Cardiac muscle cell (in vitro differentiated cells and primary cell): ENCODE measurements around the gene ALDH3A2. TPM values are rescaled to one million over a fixed set of nuclear protein-coding genes. Genes with fewer than 3 reads are reported as not detected.
A peak's percentile ranks its signal among the peaks of the same experiment; 100 is the strongest.
"Not testable (repeated sequence)": the region's sequence is repeated elsewhere in the genome, so short reads cannot be mapped to it uniquely, and the experiment has no call there.

Experiments used
- DNase-seq, 2 donors: peaks; one replicate each; pipeline versions ENCODE4 v3.0.0 to v3.0.0-alpha.2; 2010 to 2017; ENCODE audit warnings: low read depth in 1 of 2, low spot score in 1 of 2
- H3K27ac ChIP-seq: fragments of 200-600 bp; sonication (generic); 2 replicates; pipeline ENCODE4 v1.5.1; 2016
- H3K27me3 ChIP-seq: fragments of 200-600 bp; sonication (generic); 2 replicates; pipeline ENCODE4 v1.6.0; 2016; ENCODE audit warnings: control low read depth
- H3K36me3 ChIP-seq: fragments of 200-600 bp; sonication (generic); 2 replicates; pipeline ENCODE4 v1.5.1; 2016; ENCODE audit warnings: control low read depth
- H3K4me1 ChIP-seq: fragments of 200-600 bp; sonication (generic); 2 replicates; pipeline ENCODE4 v1.8.1; 2017; ENCODE audit warnings: low read depth, mild to moderate bottlenecking, mixed run types
- H3K4me3 ChIP-seq: fragments of 200-600 bp; sonication (generic); 2 replicates; pipeline ENCODE4 v1.5.1; 2016; ENCODE audit warnings: mild to moderate bottlenecking
- H3K9me3 ChIP-seq: fragments of 200-600 bp; sonication (generic); 2 replicates; pipeline ENCODE4 v1.5.1; 2017; ENCODE audit warnings: low read depth, mild to moderate bottlenecking, control low read depth
- CTCF ChIP-seq: IDR thresholded peaks from 2 replicates; pipeline ENCODE4 v1.5.1; 2012; ENCODE audit warnings: low read depth, mild to moderate bottlenecking, low read length
- polyA plus RNA-seq: library from polyadenylated mRNA; unstranded; fragments of >200 nt; fragmentation: Nextera tagmentation; extraction: Ambion mirVana; gene quantifications from 2 replicates; pipeline ENCODE4 v1.2.1, GENCODE V29; 2016
- total RNA-seq: library from RNA; depleted of rRNA; stranded (reverse); fragments of >200 nt; gene quantifications from 2 replicates; pipeline ENCODE4 v1.2.3, GENCODE V29; 2016

ALDH3A2 gene
- total and polyA plus RNA-seq, 2 experiments from 2014 or later: 75.2 to 123 TPM

DNA sequence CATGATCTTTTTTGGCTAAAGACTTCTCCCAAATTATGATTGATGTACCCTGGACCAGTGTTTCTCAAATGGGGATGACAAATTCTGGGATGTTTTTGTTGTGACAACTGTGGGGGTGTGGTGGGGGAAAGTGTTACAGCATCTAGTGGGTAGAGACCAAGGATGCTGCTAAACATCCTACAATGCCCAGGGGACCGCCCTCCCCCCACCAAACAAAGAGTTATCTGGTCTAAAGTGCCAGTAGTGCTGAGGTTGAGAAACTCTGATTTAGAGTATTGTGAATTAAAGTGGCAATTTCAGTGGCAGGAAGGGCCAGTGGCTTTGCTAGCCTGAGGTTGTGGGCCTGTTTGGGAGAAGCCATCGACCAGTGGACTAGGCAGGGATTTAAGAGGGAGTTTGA, 34.6 kb downstream of the ALDH3A2 start:
- no peak for TF ChIP-seq CTCF
- DNase-seq: no peak
- Histone ChIP-seq H3K4me1 (no peaks in the 10 kb centered on the region), H3K9me3 (no peaks in the 10 kb centered on the region), H3K27me3 (no peaks in the 10 kb centered on the region), H3K36me3 (no peaks in the 10 kb centered on the region), H3K4me3 (no peak overlapping the region), H3K27ac (no peak overlapping the region)

GRCh38 chr17:19684909-19685580, 36.5 kb downstream of the ALDH3A2 start:
- not testable (repeated sequence) for H3K27ac ChIP-seq, DNase-seq, H3K4me1 ChIP-seq, H3K27me3 ChIP-seq, H3K36me3 ChIP-seq, H3K4me3 ChIP-seq, H3K9me3 ChIP-seq

- DNase-seq: no peak
- TF ChIP-seq CTCF: no peak
- H3K27me3 ChIP-seq: no peaks in the 10 kb centered on the region
Measured at GRCh38 chr17:19686400-19687090, 38.0 kb downstream of the ALDH3A2 start.

DNA sequence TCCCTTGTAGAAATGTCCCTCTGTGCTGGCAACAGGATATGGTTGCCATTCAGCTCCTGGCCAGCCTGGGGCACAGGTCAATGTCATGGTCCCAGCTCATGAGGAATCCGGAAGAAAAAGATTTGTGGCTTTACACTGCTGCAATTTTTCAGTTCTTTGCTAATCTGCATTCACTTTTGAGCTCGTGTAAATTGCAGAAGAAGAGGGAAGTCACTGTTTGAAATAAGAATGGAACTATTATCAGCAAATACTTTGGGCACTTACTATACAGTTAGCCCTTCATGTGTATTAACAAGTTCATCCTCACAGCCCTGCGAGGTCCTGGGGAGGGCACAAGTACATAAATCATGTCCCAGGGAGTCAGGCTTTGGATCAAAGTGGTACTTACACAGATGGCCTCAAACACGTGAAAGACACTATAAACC, 53.7 kb downstream of the ALDH3A2 start:
- peak overlapping the region; percentile 96 for H3K27ac ChIP-seq
- TF ChIP-seq CTCF: no peak
- H3K4me1 ChIP-seq: peaks cover 48% of the 10 kb centered on the region
- no peaks in the 10 kb centered on the region for H3K9me3 ChIP-seq
- no peak for DNase-seq
- no peak overlapping the region for H3K4me3 ChIP-seq
- no peaks in the 10 kb centered on the region for H3K36me3 ChIP-seq
- H3K27me3 ChIP-seq: no peaks in the 10 kb centered on the region

More at GRCh38 chr17:19686400-19687090, 38.0 kb downstream of the ALDH3A2 start:
- Histone ChIP-seq H3K36me3 (no peaks in the 10 kb centered on the region), H3K9me3 (no peaks in the 10 kb centered on the region), H3K27ac (no peak overlapping the region), H3K4me3 (no peak overlapping the region), H3K4me1 (no peaks in the 10 kb centered on the region)

DNA sequence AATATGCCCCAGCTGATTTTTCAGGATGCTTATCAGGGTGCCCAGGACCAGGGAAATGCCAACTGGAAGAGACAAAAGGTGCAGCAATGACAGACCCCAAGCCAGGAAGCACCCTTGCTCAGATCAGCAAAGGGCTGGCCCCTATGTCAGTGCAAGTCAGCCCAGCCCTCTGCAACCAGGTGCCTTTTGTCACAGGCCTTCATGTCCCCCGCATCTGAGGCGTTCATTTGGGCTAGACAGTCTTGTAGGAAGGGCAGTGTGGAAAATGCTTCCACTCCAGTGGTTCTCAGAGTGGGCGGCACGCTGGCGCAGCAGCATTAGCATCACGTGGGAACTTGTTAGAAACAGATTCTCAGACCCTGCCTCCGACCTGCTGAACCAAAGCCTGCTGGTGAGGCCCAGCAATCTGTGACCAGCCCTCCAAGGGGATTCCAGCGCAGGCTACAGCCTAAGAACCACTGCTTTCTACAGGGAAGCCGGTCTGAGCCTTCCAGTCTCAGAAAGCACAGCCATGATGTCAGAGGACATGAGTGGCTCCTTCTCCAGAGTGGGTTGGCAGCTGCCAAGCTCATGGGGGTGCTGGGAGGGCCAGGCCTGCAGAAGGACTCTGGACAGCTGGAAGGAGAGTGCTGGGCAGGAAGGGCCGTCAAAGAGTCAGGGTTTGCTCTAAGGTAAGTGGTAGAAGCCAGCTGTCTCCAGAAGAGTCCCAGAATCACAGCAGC, 54.7 kb downstream of the ALDH3A2 start:
- H3K9me3 ChIP-seq: no peaks in the 10 kb centered on the region
- no peak overlapping the region for H3K4me3 ChIP-seq
- no peaks in the 10 kb centered on the region for H3K27me3 ChIP-seq
- DNase-seq: peak; percentile 7 to 50
- peaks cover 51% of the 10 kb centered on the region for H3K4me1 ChIP-seq
- no peaks in the 10 kb centered on the region for H3K36me3 ChIP-seq
- no peak for TF ChIP-seq CTCF
- peak overlapping the region; percentile 96 for H3K27ac ChIP-seq
